T-helper 9 cell (primary cell): Measurements from ENCODE around the gene ALPK3.

Experiments
- DNase-seq: peaks from one replicate; pipeline ENCODE4 v3.0.0-alpha.2; 2020

Gene ALPK3

GRCh38 chr15:84901540-84901939 is 84.4 kb downstream of the ALPK3 start:
- no peak for DNase-seq

GRCh38 chr15:84903751-84904150 is 86.6 kb downstream of the ALPK3 start:
- DNase-seq, result no peak

- DNase-seq, result no peak
Measured at GRCh38 chr15:84904419-84904818, 87.3 kb downstream of the ALPK3 start.

- DNase-seq, result no peak
Measured at GRCh38 chr15:84905016-84905916, 88.1 kb downstream of the ALPK3 start.

GRCh38 chr15:84907731-84908130 is 90.6 kb downstream of the ALPK3 start:
- no peak for DNase-seq

GRCh38 chr15:84908564-84908963 is 91.4 kb downstream of the ALPK3 start:
- DNase-seq, result no peak

GRCh38 chr15:84909029-84909428 is 91.9 kb downstream of the ALPK3 start:
- DNase-seq, result no peak

GRCh38 chr15:84909782-84910181 is 92.6 kb downstream of the ALPK3 start:
- no peak for DNase-seq

GRCh38 chr15:84910928-84911623 is 93.9 kb downstream of the ALPK3 start:
- no peak for DNase-seq

- no peak for DNase-seq
Measured at GRCh38 chr15:84911879-84912660, 94.9 kb downstream of the ALPK3 start.

GRCh38 chr15:84913360-84913723 is 96.2 kb downstream of the ALPK3 start:
- no peak for DNase-seq

- DNase-seq, result no peak
Measured at GRCh38 chr15:84914351-84914750, 97.2 kb downstream of the ALPK3 start.

GRCh38 chr15:84914909-84915605 is 97.9 kb downstream of the ALPK3 start:
- DNase-seq, result no peak

- DNase-seq, result no peak
Measured at GRCh38 chr15:84915606-84915958, 98.4 kb downstream of the ALPK3 start.

GRCh38 chr15:84917452-84917851 is 100.3 kb downstream of the ALPK3 start:
- no peak for DNase-seq

- no peak for DNase-seq
Measured at GRCh38 chr15:84919106-84919667, 102.0 kb downstream of the ALPK3 start.

GRCh38 chr15:84921121-84921520 is 104.0 kb downstream of the ALPK3 start:
- DNase-seq, result no peak

- no peak for DNase-seq
Measured at GRCh38 chr15:84922530-84922929, 105.4 kb downstream of the ALPK3 start.
